PC-3 (cell line): ENCODE measurements around the gene BLMH. TPM values are rescaled to one million over a fixed set of nuclear protein-coding genes. Genes with fewer than 3 reads are reported as not detected.

Experiments
- ATAC-seq: fragments of 200-7000 bp; cut with Tn5 transposase; 2 replicates; pipeline ENCODE4 v1.9.1; 2020; ENCODE audit warnings: mild to moderate bottlenecking, moderate library complexity
- BruUV-seq: library from RNA; stranded (reverse); fragments of 400-500 nt; replicated peaks from 2 replicates; lab custom pipeline; 2021; lab: Mats Ljungman, UMichigan
- CTCF ChIA-PET: fragments of 300-600 bp; sonication (Branson Sonifier 250); formaldehyde crosslinking; loops from one replicate; lab custom pipeline; 2022; ENCODE audit warnings: antibody characterized with exemption; lab: Charles Lee
- POLR2A ChIA-PET: fragments of 300-600 bp; sonication (Branson Sonifier 250); formaldehyde crosslinking; loops from one replicate; lab custom pipeline; 2022; ENCODE audit warnings: antibody characterized with exemption; ENCODE audit not compliant: unreplicated experiment; lab: Charles Lee
- DNase-seq: peaks from one replicate; pipeline ENCODE4 v3.0.0-alpha.2; 2015
- H2AFZ ChIP-seq: fragments of 300-600 bp; sonication (generic); 2 replicates; pipeline ENCODE4 v1.6.0; 2016; ENCODE audit warnings: antibody characterized with exemption, low read length
- H3F3A ChIP-seq: fragments of 300-600 bp; sonication (generic); one replicate; pipeline ENCODE4 v1.6.0; 2017; ENCODE audit warnings: antibody characterized with exemption, low read length, control low read depth, mild to moderate bottlenecking; ENCODE audit not compliant: unreplicated experiment
- H3K27ac ChIP-seq: fragments of 300-600 bp; sonication (generic); 2 replicates; pipeline ENCODE4 v1.5.1; 2016; ENCODE audit warnings: mild to moderate bottlenecking, low read length
- H3K27me3 ChIP-seq: fragments of 300-600 bp; sonication (generic); 2 replicates; pipeline ENCODE4 v1.6.1; 2016; ENCODE audit warnings: low read length, mixed read lengths
- H3K36me3 ChIP-seq: fragments of 300-600 bp; sonication (generic); 2 replicates; pipeline ENCODE4 v1.6.1; 2016; ENCODE audit warnings: low read depth, mixed run types, low read length, mixed read lengths
- H3K4me1 ChIP-seq: fragments of 300-600 bp; sonication (generic); 2 replicates; pipeline ENCODE4 v1.5.1; 2016; ENCODE audit warnings: low read length; ENCODE audit not compliant: insufficient read depth
- H3K4me2 ChIP-seq: fragments of 300-600 bp; sonication (generic); 2 replicates; pipeline ENCODE4 v1.6.0; 2016; ENCODE audit warnings: low read length
- H3K4me3 ChIP-seq: fragments of 300-600 bp; sonication (generic); 2 replicates; pipeline ENCODE4 v1.5.1; 2016; ENCODE audit warnings: mild to moderate bottlenecking, low read length, mixed read lengths
- H3K79me2 ChIP-seq: fragments of 300-600 bp; sonication (generic); 2 replicates; pipeline ENCODE4 v1.6.1; 2017; ENCODE audit warnings: low read length, mixed read lengths
- H3K9ac ChIP-seq: fragments of 300-600 bp; sonication (generic); 2 replicates; pipeline ENCODE4 v1.6.0; 2016; ENCODE audit warnings: mild to moderate bottlenecking, low read length
- H3K9me2 ChIP-seq: fragments of 300-600 bp; sonication (generic); replicated peaks from 2 replicates; pipeline ENCODE4 v1.6.1; 2016; ENCODE audit warnings: mixed run types, low read length, mixed read lengths
- H3K9me3 ChIP-seq: fragments of 300-600 bp; sonication (generic); 2 replicates; pipeline ENCODE4 v1.6.1; 2016; ENCODE audit warnings: low read length, mixed read lengths
- H4K20me1 ChIP-seq: fragments of 300-600 bp; sonication (generic); 2 replicates; pipeline ENCODE4 v1.6.1; 2016; ENCODE audit warnings: low read length, mixed read lengths
- EZH2 ChIP-seq: fragments of 300-600 bp; sonication (generic); IDR thresholded peaks from one replicate; pipeline ENCODE4 v1.6.1; 2017; ENCODE audit warnings: antibody characterized with exemption, mild to moderate bottlenecking, low read length; ENCODE audit not compliant: unreplicated experiment
- EZH2phosphoT487 ChIP-seq: fragments of 300-600 bp; sonication (generic); IDR thresholded peaks from 2 replicates; pipeline ENCODE4 v1.6.1; 2018; ENCODE audit warnings: mild to moderate bottlenecking, antibody characterized with exemption, low read length, borderline replicate concordance
- intact Hi-C: fragments of 100-400 bp; cut with micrococcal nuclease; formaldehyde crosslinking; loops from 2 replicates; pipeline ENCODE4 v1.9.0; 2023
- total RNA-seq: library from RNA; depleted of rRNA; stranded (reverse); fragments of >200 nt; gene quantifications from 2 replicates; pipeline ENCODE4 v1.2.3, GENCODE V29; 2014
- TF ChIP-seq, protein P1 (sequence below): fragments of 300-600 bp; sonication (generic); conservative IDR thresholded peaks from 2 replicates; pipeline ENCODE4 v1.5.1; 2017; ENCODE audit warnings: antibody characterized with exemption, low read depth, mild to moderate bottlenecking, low read length

The BLMH gene
- total RNA-seq, 1 experiment from 2014 or later: 15.9 TPM

DNA sequence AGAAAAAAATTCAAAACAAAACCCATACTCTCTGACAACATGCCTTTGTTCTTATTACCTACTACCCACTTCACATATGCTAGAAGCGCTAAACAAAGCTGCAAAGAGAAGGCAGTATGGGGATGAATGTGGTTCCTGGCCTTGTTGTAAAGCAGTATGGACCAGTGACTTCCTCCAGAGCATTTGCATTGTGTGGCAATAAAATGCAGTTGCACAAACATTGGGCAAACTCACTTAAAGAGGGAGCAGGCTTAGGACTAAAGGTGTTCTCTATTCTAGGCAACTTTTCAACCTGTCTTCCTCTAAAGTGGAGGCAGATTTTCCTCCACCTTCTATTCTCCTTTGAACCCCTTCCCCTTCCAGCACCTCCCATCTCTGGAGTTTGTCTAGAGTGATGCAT is 25.0 kb upstream of the BLMH start:
- no peak for ATAC-seq
- POLR2A ChIA-PET: no interaction called here
- Histone ChIP-seq H3F3A (no peaks in the 10 kb centered on the region), H4K20me1 (no peaks in the 10 kb centered on the region), H3K4me1 (peaks cover 21% of the 10 kb centered on the region), H3K9me3 (no peaks in the 10 kb centered on the region), H3K4me2 (no peak overlapping the region), H3K27ac (no peak overlapping the region), H3K4me3 (no peak overlapping the region), H3K27me3 (no peaks in the 10 kb centered on the region), H3K79me2 (no peaks in the 10 kb centered on the region), H2AFZ (no peak overlapping the region), H3K9ac (no peak overlapping the region), H3K9me2 (no peaks in the 10 kb centered on the region), H3K36me3 (no peaks in the 10 kb centered on the region)
- intact Hi-C loops: no loop called here
- DNase-seq: no peak
- BruUV-seq: no TSS peak
- CTCF ChIA-PET: no interaction called here
- TF ChIP-seq, protein P1, sequence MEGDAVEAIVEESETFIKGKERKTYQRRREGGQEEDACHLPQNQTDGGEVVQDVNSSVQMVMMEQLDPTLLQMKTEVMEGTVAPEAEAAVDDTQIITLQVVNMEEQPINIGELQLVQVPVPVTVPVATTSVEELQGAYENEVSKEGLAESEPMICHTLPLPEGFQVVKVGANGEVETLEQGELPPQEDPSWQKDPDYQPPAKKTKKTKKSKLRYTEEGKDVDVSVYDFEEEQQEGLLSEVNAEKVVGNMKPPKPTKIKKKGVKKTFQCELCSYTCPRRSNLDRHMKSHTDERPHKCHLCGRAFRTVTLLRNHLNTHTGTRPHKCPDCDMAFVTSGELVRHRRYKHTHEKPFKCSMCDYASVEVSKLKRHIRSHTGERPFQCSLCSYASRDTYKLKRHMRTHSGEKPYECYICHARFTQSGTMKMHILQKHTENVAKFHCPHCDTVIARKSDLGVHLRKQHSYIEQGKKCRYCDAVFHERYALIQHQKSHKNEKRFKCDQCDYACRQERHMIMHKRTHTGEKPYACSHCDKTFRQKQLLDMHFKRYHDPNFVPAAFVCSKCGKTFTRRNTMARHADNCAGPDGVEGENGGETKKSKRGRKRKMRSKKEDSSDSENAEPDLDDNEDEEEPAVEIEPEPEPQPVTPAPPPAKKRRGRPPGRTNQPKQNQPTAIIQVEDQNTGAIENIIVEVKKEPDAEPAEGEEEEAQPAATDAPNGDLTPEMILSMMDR: no peak
- TF ChIP-seq EZH2 (no peak), EZH2phosphoT487 (no peak)

DNA sequence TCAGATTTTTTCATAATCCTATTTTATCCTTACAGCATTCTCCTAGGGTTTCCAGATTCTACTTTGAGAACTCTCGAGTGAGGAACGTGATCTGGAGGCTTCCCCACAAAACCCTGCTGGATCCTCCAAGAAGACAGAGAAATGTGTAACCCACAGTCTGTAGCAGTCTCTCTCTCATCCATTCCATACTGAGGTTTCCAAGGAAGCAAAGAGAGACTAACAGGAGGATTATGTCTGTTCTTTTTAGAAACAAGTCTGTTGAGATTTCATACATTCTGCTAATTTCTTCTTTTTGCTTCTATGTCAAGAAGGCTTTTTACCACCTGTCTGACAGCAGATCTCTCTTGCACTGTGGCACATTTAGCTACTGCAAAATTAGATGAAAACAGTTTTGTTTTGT is 23.4 kb upstream of the BLMH start:
- CTCF ChIA-PET: no interaction called here
- Histone ChIP-seq H3K9me2 (no peaks in the 10 kb centered on the region), H3F3A (no peaks in the 10 kb centered on the region), H3K4me3 (no peak overlapping the region), H3K9ac (no peak overlapping the region), H3K9me3 (no peaks in the 10 kb centered on the region), H3K79me2 (no peaks in the 10 kb centered on the region), H3K36me3 (no peaks in the 10 kb centered on the region), H3K27ac (no peak overlapping the region), H3K27me3 (no peaks in the 10 kb centered on the region), H2AFZ (no peak overlapping the region), H3K4me1 (peaks cover 15% of the 10 kb centered on the region), H4K20me1 (no peaks in the 10 kb centered on the region), H3K4me2 (no peak overlapping the region)
- no TSS peak for BruUV-seq
- no peak for TF ChIP-seq EZH2
- DNase-seq (no peak), ATAC-seq (no peak)
- intact Hi-C loops: no loop called here
- POLR2A ChIA-PET: no interaction called here

DNA sequence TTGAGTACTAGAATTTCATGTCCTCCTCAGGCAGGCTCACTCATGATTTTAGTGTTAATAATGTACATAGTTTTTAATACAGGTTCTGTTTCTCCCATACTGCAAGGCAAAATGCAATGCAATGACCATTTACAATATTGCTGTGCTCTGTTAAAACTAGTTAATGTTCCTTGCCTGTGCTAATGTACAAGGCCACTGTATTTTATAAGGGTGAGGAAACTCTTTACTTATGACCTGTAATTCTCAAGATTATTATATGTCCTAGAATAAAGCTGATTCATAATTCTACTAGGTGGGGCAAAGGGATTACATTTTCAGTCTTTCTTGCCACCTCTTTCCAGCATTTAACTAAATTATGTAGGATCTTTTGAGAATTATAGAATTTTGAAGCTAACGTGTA is 22.7 kb upstream of the BLMH start:
- Histone ChIP-seq H3K9ac (no peak overlapping the region), H3F3A (no peaks in the 10 kb centered on the region), H3K4me1 (peaks cover 15% of the 10 kb centered on the region), H3K4me3 (no peak overlapping the region), H3K36me3 (no peaks in the 10 kb centered on the region), H3K4me2 (no peak overlapping the region), H3K27me3 (no peaks in the 10 kb centered on the region), H3K9me2 (no peaks in the 10 kb centered on the region), H3K27ac (no peak overlapping the region), H4K20me1 (no peaks in the 10 kb centered on the region), H3K79me2 (no peaks in the 10 kb centered on the region), H3K9me3 (no peaks in the 10 kb centered on the region), H2AFZ (no peak overlapping the region)
- ATAC-seq: no peak
- no TSS peak for BruUV-seq
- intact Hi-C loops: no loop called here
- TF ChIP-seq, protein P1: no peak
- TF ChIP-seq EZH2phosphoT487 (no peak), EZH2 (no peak)
- CTCF ChIA-PET: no interaction called here
- DNase-seq: no peak
- POLR2A ChIA-PET: no interaction called here
